Keratinocyte (primary cell): Measurements from ENCODE around the gene CEBPE. TPM values are rescaled to one million over a fixed set of nuclear protein-coding genes. Genes with fewer than 3 reads are reported as not detected.

Experiments used
- DNase-seq: peaks from one replicate; pipeline ENCODE4 v3.0.0-alpha.2; 2011; ENCODE audit warnings: low read depth, missing footprints, low spot score
- FAIRE-seq: peaks from 2 replicates; lab custom pipeline; 2011; peaks lifted over from hg19 to GRCh38; lab: Jason Lieb, UNC
- H2AFZ ChIP-seq: 2 replicates; pipeline ENCODE4 v1.6.0; 2012; ENCODE audit warnings: low read length, control low read depth, inconsistent platforms; ENCODE audit not compliant: control insufficient read depth
- H3K27ac ChIP-seq: 2 replicates; pipeline ENCODE4 v1.5.1; 2011; ENCODE audit warnings: low read length; ENCODE audit not compliant: control insufficient read depth, insufficient read depth
- H3K27me3 ChIP-seq: 3 replicates; pipeline ENCODE4 v1.6.0; 2011; ENCODE audit warnings: low read length; ENCODE audit not compliant: control insufficient read depth, insufficient read depth; ENCODE audit errors: extremely low read depth
- H3K36me3 ChIP-seq, 2 experiments: 2 replicates in 1 of 2; 3 replicates in 1 of 2; pipeline ENCODE4 v1.5.1; 2011; ENCODE audit warnings: low read length in 2 of 2, mild to moderate bottlenecking in 1 of 2; ENCODE audit not compliant: control insufficient read depth in 2 of 2, insufficient read depth in 2 of 2; ENCODE audit errors: extremely low read depth in 1 of 2
- H3K4me1 ChIP-seq: 3 replicates; pipeline ENCODE4 v1.5.1; 2011; ENCODE audit warnings: low read length; ENCODE audit not compliant: control insufficient read depth, insufficient read depth; ENCODE audit errors: extremely low read depth
- H3K4me2 ChIP-seq: 3 replicates; pipeline ENCODE4 v1.6.0; 2011; ENCODE audit warnings: low read depth, low read length; ENCODE audit not compliant: control insufficient read depth, insufficient read depth; ENCODE audit errors: extremely low read depth
- H3K4me3 ChIP-seq, 3 experiments: fragments of 200-600 bp in 1 of 3; sonication (generic) in 1 of 3; 2 replicates in 2 of 3; 3 replicates in 1 of 3; pipeline ENCODE4 v1.5.1; 2011 to 2016; ENCODE audit warnings: low read length in 3 of 3, mild to moderate bottlenecking in 3 of 3, control low read depth in 2 of 3, inconsistent platforms in 1 of 3, low read depth in 1 of 3, mixed read lengths in 1 of 3, mixed run types in 1 of 3, moderate library complexity in 1 of 3; ENCODE audit not compliant: control insufficient read depth in 2 of 3, insufficient read depth in 2 of 3; ENCODE audit errors: extremely low read depth in 1 of 3
- H3K79me2 ChIP-seq: 2 replicates; pipeline ENCODE4 v1.6.0; 2012; ENCODE audit warnings: low read length; ENCODE audit not compliant: control insufficient read depth, insufficient read depth
- H3K9ac ChIP-seq: 3 replicates; pipeline ENCODE4 v1.6.0; 2011; ENCODE audit warnings: low read length; ENCODE audit not compliant: control insufficient read depth, insufficient read depth; ENCODE audit errors: extremely low read depth
- H3K9me1 ChIP-seq: 3 replicates; pipeline ENCODE4 v1.6.0; 2011; ENCODE audit warnings: low read length; ENCODE audit not compliant: control insufficient read depth, insufficient read depth; ENCODE audit errors: extremely low read depth
- H3K9me3 ChIP-seq: 2 replicates; pipeline ENCODE4 v1.5.1; 2012; ENCODE audit warnings: low read depth, low read length; ENCODE audit not compliant: control insufficient read depth
- H4K20me1 ChIP-seq: 3 replicates; pipeline ENCODE4 v1.6.0; 2011; ENCODE audit warnings: low read length; ENCODE audit not compliant: control insufficient read depth, insufficient read depth; ENCODE audit errors: extremely low read depth
- CTCF ChIP-seq, 3 experiments: IDR thresholded peaks in 1 of 3; conservative IDR thresholded peaks in 1 of 3; optimal IDR thresholded peaks in 1 of 3; 2 replicates in 2 of 3; 3 replicates in 1 of 3; pipeline versions ENCODE3 to v1.5.1; 2011; ENCODE audit warnings: low read length in 3 of 3, mild to moderate bottlenecking in 3 of 3, moderate library complexity in 2 of 3, control low read depth in 1 of 3, inconsistent platforms in 1 of 3; ENCODE audit not compliant: insufficient read depth in 2 of 3; ENCODE audit errors: extremely low read depth in 1 of 3
- EZH2 ChIP-seq: IDR thresholded peaks from one replicate; pipeline ENCODE4 v1.6.1; 2012; ENCODE audit warnings: inconsistent platforms, mild to moderate bottlenecking, low read length, moderate library complexity
- dilution Hi-C: fragments of 300-500 bp; cut with MboI; formaldehyde crosslinking; loops from one replicate; pipeline ENCODE4 v1.7.0; 2020; ENCODE audit warnings: low sequenced_read_pairs; ENCODE audit not compliant: extremely low pct_ligation_motif_present
- polyA plus RNA-seq, 5 experiments: library from polyadenylated mRNA; depleted of rRNA in 3 of 5; stranded (reverse) in 3 of 5; stranded (forward) in 1 of 5; unstranded in 1 of 5; fragments of >200 nt; gene quantifications; 1 replicate in 1 of 5; 2 replicates in 3 of 5; 3 replicates in 1 of 5; pipeline versions ENCODE4 v1.2.1 to v1.2.3, GENCODE V29; 2011 to 2012; ENCODE audit warnings: missing spikeins in 2 of 5, low read depth in 1 of 5, low replicate concordance in 1 of 5

CEBPE gene
- polyA plus RNA-seq, 1 donor (not counting 4 experiments of a cell fraction or from before 2014, with no cell fraction given) = not detected

- H3K9me1 ChIP-seq = no peaks in the 10 kb centered on the region
- no peak overlapping the region for H3K27ac ChIP-seq
- no peaks in the 10 kb centered on the region for H4K20me1 ChIP-seq
- H3K4me2 ChIP-seq = no peak overlapping the region
- no peak for FAIRE-seq
- no peak for DNase-seq
- H3K27me3 ChIP-seq = no peaks in the 10 kb centered on the region
- no peaks in the 10 kb centered on the region for H3K9me3 ChIP-seq
- dilution Hi-C loops = no loop called here
- no peak overlapping the region for H3K4me3 ChIP-seq
- H2AFZ ChIP-seq = no peak overlapping the region
- H3K36me3 ChIP-seq = peaks cover 0 to 15% of the 10 kb centered on the region in 2 experiments
- TF ChIP-seq EZH2 (no peak), CTCF (optimal IDR thresholded peaks at IDR 0.05 in 1 of 3, IDR thresholded peaks at IDR 0.05 in 1 of 3, conservative IDR thresholded peaks at IDR 0.05 in 1 of 3; ENCODE audit: extremely low read depth in 1 of 3, insufficient read depth in 2 of 3, low read length in 3 of 3) (no peak)
- H3K79me2 ChIP-seq = no peaks in the 10 kb centered on the region
- H3K9ac ChIP-seq = no peak overlapping the region
- H3K4me1 ChIP-seq = peaks cover 30% of the 10 kb centered on the region
These were observed 39.7 kb upstream of the CEBPE start for GRCh38 chr14:23158779-23159178.

- no peaks in the 10 kb centered on the region for H3K79me2 ChIP-seq
- H3K4me3 ChIP-seq = no peak overlapping the region
- H3K36me3 ChIP-seq = peaks cover 0 to 9% of the 10 kb centered on the region in 2 experiments
- H4K20me1 ChIP-seq = no peaks in the 10 kb centered on the region
- DNase-seq = no peak
- no peaks in the 10 kb centered on the region for H3K27me3 ChIP-seq
- TF ChIP-seq CTCF (optimal IDR thresholded peaks at IDR 0.05 in 1 of 3, IDR thresholded peaks at IDR 0.05 in 1 of 3, conservative IDR thresholded peaks at IDR 0.05 in 1 of 3; ENCODE audit: extremely low read depth in 1 of 3, insufficient read depth in 2 of 3, low read length in 3 of 3) (peak in 1 of 3 experiments; percentile 18), EZH2 (no peak)
- H3K4me1 ChIP-seq = peaks cover 30% of the 10 kb centered on the region
- peak overlapping the region; percentile 83 for H3K4me2 ChIP-seq
- no peaks in the 10 kb centered on the region for H3K9me1 ChIP-seq
- dilution Hi-C loops = no loop called here
- H3K9ac ChIP-seq = peak overlapping the region; percentile 80
- peak overlapping the region; percentile 61 for H2AFZ ChIP-seq
- H3K9me3 ChIP-seq = no peaks in the 10 kb centered on the region
- FAIRE-seq = peak; percentile 67
- H3K27ac ChIP-seq = peak overlapping the region; percentile 79
These were observed 36.0 kb upstream of the CEBPE start for GRCh38 chr14:23154964-23155587.
